CD4-positive, alpha-beta memory T cell (primary cell): ENCODE results near the gene EFNA5. TPM values are rescaled to one million over a fixed set of nuclear protein-coding genes. Genes with fewer than 3 reads are reported as not detected.

ENCODE experiments used
- CTCF ChIA-PET: fragments of 350-600 bp; sonication (Branson Sonifier 250); formaldehyde crosslinking; loops from one replicate; lab custom pipeline; 2021; ENCODE audit warnings: inconsistent platforms; ENCODE audit not compliant: partially characterized antibody; lab: Charles Lee
- POLR2A ChIA-PET: fragments of 350-600 bp; sonication (Branson Sonifier 250); formaldehyde crosslinking; loops from one replicate; lab custom pipeline; 2021; ENCODE audit not compliant: partially characterized antibody; lab: Charles Lee
- DNase-seq, 5 donors: peaks; one replicate each; pipeline versions ENCODE4 v3.0.0 to v3.0.0-alpha.2; 2020 to 2022; ENCODE audit warnings: mixed read lengths in 1 of 5
- H3K27ac ChIP-seq: one replicate; pipeline ENCODE4 v1.7.0; 2013; ENCODE audit warnings: low read depth, low read length
- H3K27me3 ChIP-seq: 2 replicates; pipeline ENCODE4 v1.7.0; 2013; ENCODE audit warnings: mild to moderate bottlenecking, low read length, moderate library complexity; ENCODE audit not compliant: insufficient read depth
- H3K36me3 ChIP-seq: 2 replicates; pipeline ENCODE4 v1.7.0; 2013; ENCODE audit warnings: mild to moderate bottlenecking, low read length, moderate library complexity; ENCODE audit not compliant: insufficient read depth
- H3K4me1 ChIP-seq: 2 replicates; pipeline ENCODE4 v1.7.0; 2013; ENCODE audit warnings: mild to moderate bottlenecking, low read length, moderate library complexity; ENCODE audit not compliant: insufficient read depth
- H3K4me3 ChIP-seq, 2 donors: one replicate each; pipeline ENCODE4 v1.7.0; 2013; ENCODE audit warnings: low read length in 2 of 2, mild to moderate bottlenecking in 1 of 2
- H3K9me3 ChIP-seq, 2 donors: one replicate each; pipeline ENCODE4 v1.7.0; 2013; ENCODE audit warnings: low read length in 2 of 2, control low read depth in 1 of 2; ENCODE audit not compliant: control insufficient read depth in 1 of 2
- H3K27ac Mint-ChIP-seq, 7 donors: one replicate each; pipeline ENCODE4 v1.8.0; 2020 to 2021; ENCODE audit warnings: mixed read lengths in 7 of 7, mild to moderate bottlenecking in 6 of 7, inconsistent platforms in 3 of 7, moderate library complexity in 3 of 7
- H3K27me3 Mint-ChIP-seq, 2 donors: one replicate each; pipeline ENCODE4 v1.8.0; 2020 to 2021; ENCODE audit warnings: mixed read lengths in 2 of 2
- H3K36me3 Mint-ChIP-seq, 2 donors: one replicate each; pipeline ENCODE4 v1.8.0; 2020 to 2021; ENCODE audit warnings: mixed read lengths in 2 of 2, inconsistent platforms in 1 of 2, mild to moderate bottlenecking in 1 of 2
- H3K4me1 Mint-ChIP-seq, 4 donors: one replicate each; pipeline ENCODE4 v1.8.0; 2020 to 2021; ENCODE audit warnings: mixed read lengths in 4 of 4, mild to moderate bottlenecking in 1 of 4
- H3K4me3 Mint-ChIP-seq, 8 donors: one replicate each; pipeline ENCODE4 v1.8.0; 2020 to 2021; ENCODE audit warnings: mixed read lengths in 8 of 8, mild to moderate bottlenecking in 7 of 8, moderate library complexity in 6 of 8, inconsistent platforms in 3 of 8
- H3K9me3 Mint-ChIP-seq, 8 donors: one replicate each; pipeline ENCODE4 v1.8.0; 2020 to 2021; ENCODE audit warnings: mixed read lengths in 8 of 8, mild to moderate bottlenecking in 5 of 8, inconsistent platforms in 3 of 8, moderate library complexity in 1 of 8
- intact Hi-C: fragments of 100-400 bp; cut with micrococcal nuclease; formaldehyde crosslinking; loops from one replicate; pipeline ENCODE4 v1.15.1; 2023
- polyA plus RNA-seq, 2 donors: library from polyadenylated mRNA; unstranded; fragments of 300-500 nt; fragmentation: Illumina TruSeq; gene quantifications; one replicate each; pipeline ENCODE4 v1.2.3, GENCODE V29; 2021
- total RNA-seq, 2 experiments: library from RNA; stranded (reverse); gene quantifications; one replicate each; pipeline ENCODE4 v1.2.3, GENCODE V29; 2021

The EFNA5 gene
- total and polyA plus RNA-seq, 4 experiments from 2014 or later: not detected

DNA sequence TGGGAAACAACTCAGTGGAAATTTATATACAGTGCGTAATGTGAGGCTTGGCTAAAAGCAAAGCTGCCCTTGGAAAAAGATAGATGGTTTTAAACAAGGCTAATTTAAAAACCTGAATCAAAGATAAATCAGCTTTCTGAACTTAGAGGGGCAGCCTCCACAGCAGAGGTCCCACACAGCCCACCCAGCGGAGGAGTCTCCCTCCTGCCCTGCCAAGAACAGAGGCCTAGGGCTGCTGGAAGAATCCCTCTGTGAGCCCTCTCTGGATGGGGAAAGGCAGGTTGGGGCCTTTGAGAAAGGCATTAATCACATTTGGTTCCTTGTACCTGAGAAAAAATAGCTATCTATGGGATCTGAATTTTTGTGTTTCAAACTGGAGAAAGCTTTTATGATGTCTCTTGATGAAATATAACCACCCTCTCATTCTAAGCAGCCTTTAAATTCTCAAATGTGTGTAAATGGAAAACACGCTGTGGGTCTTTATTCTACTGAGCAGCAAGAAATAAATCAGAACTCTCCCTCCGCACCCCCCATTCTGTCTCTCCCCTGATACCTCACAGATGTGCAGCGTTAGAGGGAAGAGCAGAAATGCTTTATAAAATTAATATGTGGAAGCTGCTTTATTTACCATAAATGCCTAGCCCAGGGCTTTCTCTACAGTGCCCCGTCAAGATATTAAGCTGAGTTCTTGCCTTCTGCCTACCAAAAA lies 329.2 kb downstream of the EFNA5 start:
- H3K9me3 ChIP-seq: no peaks in the 10 kb centered on the region
- Mint-ChIP-seq H3K27ac (no peak overlapping the region), H3K4me3 (no peak overlapping the region), H3K36me3 (peaks cover 0 to 4% of the 10 kb centered on the region in 2 donors), H3K4me1 (no peaks in the 10 kb centered on the region), H3K9me3 (peaks cover 2 to 29% (median 20%) of the 10 kb centered on the region in 8 donors), H3K27me3 (no peaks in the 10 kb centered on the region)
- intact Hi-C loops: no loop called here
- H3K27me3 ChIP-seq: no peaks in the 10 kb centered on the region
- POLR2A ChIA-PET: no interaction called here
- CTCF ChIA-PET: no interaction called here
- H3K36me3 ChIP-seq: no peaks in the 10 kb centered on the region
- no peak overlapping the region for H3K27ac ChIP-seq
- no peaks in the 10 kb centered on the region for H3K4me1 ChIP-seq
- no peak overlapping the region for H3K4me3 ChIP-seq
- no peak for DNase-seq

DNA sequence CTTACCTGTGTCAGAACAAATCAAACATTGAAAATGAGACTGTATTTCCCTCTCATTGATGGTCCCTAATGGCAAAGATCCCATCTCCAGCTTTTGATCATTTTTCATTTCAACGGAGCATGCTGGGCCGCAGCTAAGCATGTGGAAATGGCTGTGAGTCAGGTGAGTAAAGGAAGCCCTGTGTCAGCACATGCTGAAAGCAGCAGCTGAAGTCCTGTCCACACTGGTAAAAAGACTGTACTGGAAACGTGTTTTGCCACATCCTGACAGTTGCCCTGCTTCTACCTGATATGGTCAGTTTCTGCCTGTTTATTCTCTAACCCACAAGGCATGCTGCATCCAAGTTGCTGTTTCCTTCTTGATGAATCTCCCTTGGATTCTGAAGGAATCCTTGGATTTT lies 330.1 kb downstream of the EFNA5 start:
- no peaks in the 10 kb centered on the region for H3K4me1 Mint-ChIP-seq
- Histone ChIP-seq H3K4me3 (no peak overlapping the region), H3K27ac (no peak overlapping the region), H3K27me3 (no peaks in the 10 kb centered on the region), H3K9me3 (no peaks in the 10 kb centered on the region), H3K4me1 (no peaks in the 10 kb centered on the region), H3K36me3 (no peaks in the 10 kb centered on the region)
- H3K27me3 Mint-ChIP-seq: no peaks in the 10 kb centered on the region
- ChIA-PET CTCF (no interaction called here), POLR2A (no interaction called here)
- no peak overlapping the region for H3K27ac Mint-ChIP-seq
- H3K4me3 Mint-ChIP-seq: no peak overlapping the region
- H3K36me3 Mint-ChIP-seq: peaks cover 0 to 4% of the 10 kb centered on the region in 2 donors
- H3K9me3 Mint-ChIP-seq: peaks cover 2 to 20% (median 13%) of the 10 kb centered on the region in 8 donors
- DNase-seq: no peak
- intact Hi-C loops: no loop called here

DNA sequence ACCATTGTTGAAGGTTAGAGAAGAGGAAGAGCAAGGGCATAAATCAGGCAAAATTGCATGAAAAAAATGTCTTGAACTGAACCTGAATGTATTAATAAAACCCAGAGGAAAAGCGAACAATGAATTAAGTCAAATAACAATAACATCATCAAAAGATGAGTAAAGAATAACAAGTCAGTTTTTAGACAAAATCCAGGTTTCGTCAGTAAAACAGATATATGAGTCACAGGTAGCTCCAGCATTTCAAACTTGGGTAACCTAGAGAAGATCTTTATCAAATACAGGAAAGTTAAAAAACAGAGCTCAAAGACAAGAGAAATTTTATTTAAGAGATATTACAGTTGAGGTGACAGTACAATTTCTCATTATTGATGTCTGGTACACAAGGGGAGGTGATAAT lies 332.4 kb downstream of the EFNA5 start:
- intact Hi-C loops: no loop called here
- no peaks in the 10 kb centered on the region for H3K36me3 ChIP-seq
- no peak for DNase-seq
- no peaks in the 10 kb centered on the region for H3K4me1 Mint-ChIP-seq
- no peaks in the 10 kb centered on the region for H3K4me1 ChIP-seq
- no peak overlapping the region for H3K4me3 Mint-ChIP-seq
- ChIA-PET CTCF (no interaction called here), POLR2A (no interaction called here)
- H3K27ac Mint-ChIP-seq: no peak overlapping the region
- no peak overlapping the region for H3K27ac ChIP-seq
- H3K27me3 ChIP-seq: no peaks in the 10 kb centered on the region
- H3K9me3 Mint-ChIP-seq: peaks cover 0 to 3% (median 0%) of the 10 kb centered on the region in 8 donors
- H3K9me3 ChIP-seq: no peaks in the 10 kb centered on the region
- no peak overlapping the region for H3K4me3 ChIP-seq
- no peaks in the 10 kb centered on the region for H3K27me3 Mint-ChIP-seq
- H3K36me3 Mint-ChIP-seq: no peaks in the 10 kb centered on the region

GRCh38 chr5:107337281-107337680 lies 333.5 kb downstream of the EFNA5 start:
- ChIA-PET POLR2A (no interaction called here), CTCF (interaction anchor here (0.6 kb wide), 2 partner anchors 21 to 235 kb away, joined by 3 read pairs; no protein-coding TSS in a partner anchor)
- Mint-ChIP-seq H3K4me1 (no peaks in the 10 kb centered on the region), H3K27ac (no peak overlapping the region), H3K9me3 (peaks cover 0 to under 1% (median 0%) of the 10 kb centered on the region in 8 donors), H3K27me3 (no peaks in the 10 kb centered on the region), H3K36me3 (no peaks in the 10 kb centered on the region), H3K4me3 (no peak overlapping the region)
- no peaks in the 10 kb centered on the region for H3K4me1 ChIP-seq
- DNase-seq: no peak
- H3K27ac ChIP-seq: no peak overlapping the region
- intact Hi-C loops: no loop called here
- H3K27me3 ChIP-seq: no peaks in the 10 kb centered on the region
- no peaks in the 10 kb centered on the region for H3K9me3 ChIP-seq
- no peak overlapping the region for H3K4me3 ChIP-seq
- no peaks in the 10 kb centered on the region for H3K36me3 ChIP-seq

- Histone ChIP-seq H3K4me1 (no peaks in the 10 kb centered on the region), H3K27me3 (no peaks in the 10 kb centered on the region), H3K4me3 (no peak overlapping the region), H3K27ac (no peak overlapping the region), H3K9me3 (no peaks in the 10 kb centered on the region), H3K36me3 (no peaks in the 10 kb centered on the region)
- no peaks in the 10 kb centered on the region for H3K4me1 Mint-ChIP-seq
- H3K27ac Mint-ChIP-seq: no peak overlapping the region
- POLR2A ChIA-PET: no interaction called here
- intact Hi-C loops: no loop called here
- DNase-seq: no peak
- peaks cover 0 to 7% (median 0%) of the 10 kb centered on the region in 8 donors for H3K9me3 Mint-ChIP-seq
- no peaks in the 10 kb centered on the region for H3K27me3 Mint-ChIP-seq
- H3K36me3 Mint-ChIP-seq: no peaks in the 10 kb centered on the region
- no peak overlapping the region for H3K4me3 Mint-ChIP-seq
- CTCF ChIA-PET: no interaction called here
Measured at GRCh38 chr5:107331882-107332281, 338.9 kb downstream of the EFNA5 start.

DNA sequence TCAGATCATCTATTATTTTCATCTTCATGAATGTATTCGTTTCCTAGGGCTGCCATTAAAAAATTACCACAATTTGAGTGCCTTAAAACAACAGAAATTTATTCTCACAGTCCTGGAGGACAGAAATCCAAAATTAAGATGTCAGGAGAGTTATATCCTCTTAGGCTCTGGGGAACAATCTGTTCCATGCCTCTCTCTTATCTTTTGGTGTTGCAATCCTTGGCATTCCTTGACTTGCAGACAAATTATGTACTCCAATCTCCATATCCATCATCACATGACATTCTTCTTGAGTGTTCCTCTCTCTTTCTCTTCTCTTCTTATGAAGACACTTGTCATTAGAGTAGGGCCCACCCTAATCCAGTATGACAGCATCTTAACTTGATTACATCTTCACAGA lies 339.4 kb downstream of the EFNA5 start:
- H3K27me3 Mint-ChIP-seq: no peaks in the 10 kb centered on the region
- ChIA-PET POLR2A (no interaction called here), CTCF (no interaction called here)
- Histone ChIP-seq H3K27me3 (no peaks in the 10 kb centered on the region), H3K4me1 (no peaks in the 10 kb centered on the region), H3K9me3 (no peaks in the 10 kb centered on the region), H3K36me3 (no peaks in the 10 kb centered on the region), H3K27ac (no peak overlapping the region), H3K4me3 (no peak overlapping the region)
- no peak overlapping the region for H3K27ac Mint-ChIP-seq
- no peak overlapping the region for H3K4me3 Mint-ChIP-seq
- H3K36me3 Mint-ChIP-seq: no peaks in the 10 kb centered on the region
- intact Hi-C loops: no loop called here
- no peak for DNase-seq
- no peaks in the 10 kb centered on the region for H3K4me1 Mint-ChIP-seq
- H3K9me3 Mint-ChIP-seq: peaks cover 0 to 7% (median 0%) of the 10 kb centered on the region in 8 donors

DNA sequence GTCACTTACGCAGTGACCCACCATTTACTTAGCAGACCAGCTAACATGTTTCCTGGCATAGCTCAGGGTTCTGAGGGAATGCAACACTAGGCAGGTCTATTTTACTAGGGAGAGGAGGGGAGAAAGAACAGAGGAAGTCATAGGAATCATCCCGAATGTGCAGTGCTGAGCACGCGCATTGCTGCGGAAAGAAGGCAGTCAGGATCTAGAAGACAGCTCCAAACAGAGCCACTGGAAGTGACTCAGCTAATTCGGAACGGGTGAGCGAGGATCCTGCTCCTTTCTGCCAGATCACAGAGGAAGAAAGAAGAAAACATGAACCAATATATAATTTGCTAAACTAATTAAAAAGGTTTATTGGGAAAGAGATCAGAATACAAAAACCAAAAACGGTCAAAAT lies 339.8 kb downstream of the EFNA5 start:
- ChIA-PET POLR2A (no interaction called here), CTCF (no interaction called here)
- no peaks in the 10 kb centered on the region for H3K36me3 ChIP-seq
- no peaks in the 10 kb centered on the region for H3K4me1 ChIP-seq
- no peaks in the 10 kb centered on the region for H3K27me3 ChIP-seq
- no peak for DNase-seq
- no peak overlapping the region for H3K4me3 ChIP-seq
- H3K9me3 ChIP-seq: no peaks in the 10 kb centered on the region
- no peaks in the 10 kb centered on the region for H3K36me3 Mint-ChIP-seq
- intact Hi-C loops: no loop called here
- H3K4me1 Mint-ChIP-seq: no peaks in the 10 kb centered on the region
- H3K27me3 Mint-ChIP-seq: peaks cover 0 to under 1% of the 10 kb centered on the region in 2 donors
- no peak overlapping the region for H3K27ac ChIP-seq
- H3K4me3 Mint-ChIP-seq: no peak overlapping the region
- H3K27ac Mint-ChIP-seq: no peak overlapping the region
- peaks cover 0 to 7% (median 0%) of the 10 kb centered on the region in 8 donors for H3K9me3 Mint-ChIP-seq
